ENCODE measurements around the gene DACH1. TPM values are rescaled to one million over a fixed set of nuclear protein-coding genes. Genes with fewer than 3 reads are reported as not detected.

Gene DACH1
- total RNA-seq, 1 experiment from 2014 or later: not detected

DNA sequence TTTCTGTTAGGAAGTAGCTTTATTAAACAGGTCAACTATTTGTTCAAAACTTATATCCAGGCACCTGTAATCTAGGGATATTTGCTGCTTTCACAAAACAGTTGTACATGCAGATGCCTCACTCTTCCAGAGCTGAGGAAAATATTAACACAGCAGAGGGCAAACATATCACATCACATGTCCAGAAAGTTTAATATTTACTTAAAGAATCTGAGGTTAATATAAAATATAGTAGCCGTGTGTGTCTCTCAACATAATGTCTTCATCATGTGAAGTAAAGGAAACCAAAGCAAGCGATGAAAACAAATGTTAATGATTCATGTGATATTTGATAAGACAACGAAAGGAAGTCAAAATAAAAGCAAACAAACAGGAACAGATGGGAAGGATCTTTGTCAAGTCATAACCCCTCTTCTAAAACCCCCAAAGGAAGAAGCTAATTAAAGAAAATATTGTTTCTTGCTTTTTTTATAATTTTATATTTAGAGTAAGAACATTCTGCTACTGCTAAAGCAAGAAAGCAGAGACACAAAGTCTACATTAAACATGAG is 418.8 kb downstream of the DACH1 start (continued):
- TF ChIP-seq CTCF (IDR thresholded peaks at IDR 0.05 in 2 of 3, conservative IDR thresholded peaks at IDR 0.05 in 1 of 3; ENCODE audit: borderline replicate concordance in 1 of 3, insufficient read depth in 1 of 3, low read depth in 2 of 3, low read length in 2 of 3): no peak

- Histone ChIP-seq H3K9ac (ENCODE audit: low read length) (no peak overlapping the region), H3K4me2 (ENCODE audit: low read length) (no peak overlapping the region), H3K36me3 (ENCODE audit: control insufficient read depth in 1 of 2, insufficient read depth in 2 of 2, low read length in 2 of 2) (no peaks in the 10 kb centered on the region), H3K79me2 (ENCODE audit: insufficient read depth, low read length) (no peaks in the 10 kb centered on the region), H3K4me1 (ENCODE audit: control insufficient read depth in 1 of 2, insufficient read depth in 2 of 2, low read length in 2 of 2) (no peaks in the 10 kb centered on the region), H4K20me1 (ENCODE audit: insufficient read depth) (no peaks in the 10 kb centered on the region; the same call in 1 of the 2 replicates), H3K27ac (ENCODE audit: low read depth, low read length) (no peak overlapping the region), H3K4me3 (replicated peaks in 1 of 2; ENCODE audit: low read depth in 1 of 2, low read length in 2 of 2) (no peak overlapping the region), H2AFZ (ENCODE audit: low read depth, low read length, poor library complexity, severe bottlenecking) (no peak overlapping the region), H3K27me3 (ENCODE audit: insufficient read depth, low read length) (no peaks in the 10 kb centered on the region), H3K9me2 (ENCODE audit: insufficient read depth) (no peaks in the 10 kb centered on the region), H3K9me3 (ENCODE audit: control insufficient read depth in 1 of 2, insufficient read depth in 1 of 2, low read depth in 1 of 2, low read length in 2 of 2) (peaks cover 0 to 5% of the 10 kb centered on the region in 2 experiments; a peak in 1 of 4 replicates)
- no TSS peak for BruUV-seq (replicated peaks)
- ATAC-seq: no peak
- RAD21 ChIA-PET (ENCODE audit: low non-redundant PET in 1 of 2, low total read pairs in 2 of 2, uncharacterized antibody in 2 of 2, unreplicated experiment in 2 of 2): no interaction called here
- no peak for DNase-seq (ENCODE audit: low read depth, low spot score)
- no peak for TF ChIP-seq ZNF274 (IDR thresholded peaks at IDR 0.05; ENCODE audit: low read depth, low read length)
- TF ChIP-seq RAD21 (IDR thresholded peaks at IDR 0.05; ENCODE audit: low read depth): no peak
- no peak for TF ChIP-seq FOSL1 (IDR thresholded peaks at IDR 0.05; ENCODE audit: low read depth)
- no peak for TF ChIP-seq REST (IDR thresholded peaks at IDR 0.05; ENCODE audit: low read depth)
- no peak for TF ChIP-seq CEBPB (IDR thresholded peaks at IDR 0.05; ENCODE audit: low read depth)
- TF ChIP-seq EZH2phosphoT487 (IDR thresholded peaks at IDR 0.05; ENCODE audit: borderline replicate concordance): no peak
- TF ChIP-seq ZFX (IDR thresholded peaks at IDR 0.05): no peak
- TF ChIP-seq CBX3 (IDR thresholded peaks at IDR 0.05; ENCODE audit: low read depth): no peak
- no peak for TF ChIP-seq POLR2AphosphoS5 (IDR thresholded peaks at IDR 0.05; ENCODE audit: low read depth, low read length)
- TF ChIP-seq, protein P1, sequence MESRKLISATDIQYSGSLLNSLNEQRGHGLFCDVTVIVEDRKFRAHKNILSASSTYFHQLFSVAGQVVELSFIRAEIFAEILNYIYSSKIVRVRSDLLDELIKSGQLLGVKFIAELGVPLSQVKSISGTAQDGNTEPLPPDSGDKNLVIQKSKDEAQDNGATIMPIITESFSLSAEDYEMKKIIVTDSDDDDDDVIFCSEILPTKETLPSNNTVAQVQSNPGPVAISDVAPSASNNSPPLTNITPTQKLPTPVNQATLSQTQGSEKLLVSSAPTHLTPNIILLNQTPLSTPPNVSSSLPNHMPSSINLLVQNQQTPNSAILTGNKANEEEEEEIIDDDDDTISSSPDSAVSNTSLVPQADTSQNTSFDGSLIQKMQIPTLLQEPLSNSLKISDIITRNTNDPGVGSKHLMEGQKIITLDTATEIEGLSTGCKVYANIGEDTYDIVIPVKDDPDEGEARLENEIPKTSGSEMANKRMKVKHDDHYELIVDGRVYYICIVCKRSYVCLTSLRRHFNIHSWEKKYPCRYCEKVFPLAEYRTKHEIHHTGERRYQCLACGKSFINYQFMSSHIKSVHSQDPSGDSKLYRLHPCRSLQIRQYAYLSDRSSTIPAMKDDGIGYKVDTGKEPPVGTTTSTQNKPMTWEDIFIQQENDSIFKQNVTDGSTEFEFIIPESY (IDR thresholded peaks at IDR 0.05; ENCODE audit: extremely low read depth, insufficient replicate concordance, low read length): no peak
- no peak for TF ChIP-seq TCF7L2 (IDR thresholded peaks at IDR 0.05; ENCODE audit: borderline replicate concordance, extremely low read depth, insufficient read depth, insufficient read length)
- TF ChIP-seq MAX (IDR thresholded peaks at IDR 0.05): no peak
- no peak for TF ChIP-seq POLR2A (IDR thresholded peaks at IDR 0.05; ENCODE audit: borderline replicate concordance, extremely low read depth, insufficient read depth, insufficient read length)
- TF ChIP-seq SIN3A (IDR thresholded peaks at IDR 0.05; ENCODE audit: low read depth): no peak
- TF ChIP-seq EGR1 (IDR thresholded peaks at IDR 0.05; ENCODE audit: low read depth): no peak
- no peak for TF ChIP-seq EZH2 (IDR thresholded peaks at IDR 0.05)
- intact Hi-C loops (cut with micrococcal nuclease): no loop called here
- POLR2A ChIA-PET: no interaction called here
- CTCF ChIA-PET: no interaction called here
Observed at GRCh38 chr13:71437704-71438103, 429.3 kb downstream of the DACH1 start.

All from HCT116 (cell line).